HTERT RPE-1 (cell line): ENCODE results near the gene CLK4.
"Not testable (repeated sequence)": the region's sequence is repeated elsewhere in the genome, so short reads cannot be mapped to it uniquely, and the experiment has no call there.

Source experiments
- in situ Hi-C: fragments of 300-500 bp; cut with MboI; formaldehyde crosslinking; loops from 4 replicates; pipeline ENCODE4 v1.14.3; 2020; ENCODE audit warnings: low sequenced_read_pairs

Gene CLK4

DNA sequence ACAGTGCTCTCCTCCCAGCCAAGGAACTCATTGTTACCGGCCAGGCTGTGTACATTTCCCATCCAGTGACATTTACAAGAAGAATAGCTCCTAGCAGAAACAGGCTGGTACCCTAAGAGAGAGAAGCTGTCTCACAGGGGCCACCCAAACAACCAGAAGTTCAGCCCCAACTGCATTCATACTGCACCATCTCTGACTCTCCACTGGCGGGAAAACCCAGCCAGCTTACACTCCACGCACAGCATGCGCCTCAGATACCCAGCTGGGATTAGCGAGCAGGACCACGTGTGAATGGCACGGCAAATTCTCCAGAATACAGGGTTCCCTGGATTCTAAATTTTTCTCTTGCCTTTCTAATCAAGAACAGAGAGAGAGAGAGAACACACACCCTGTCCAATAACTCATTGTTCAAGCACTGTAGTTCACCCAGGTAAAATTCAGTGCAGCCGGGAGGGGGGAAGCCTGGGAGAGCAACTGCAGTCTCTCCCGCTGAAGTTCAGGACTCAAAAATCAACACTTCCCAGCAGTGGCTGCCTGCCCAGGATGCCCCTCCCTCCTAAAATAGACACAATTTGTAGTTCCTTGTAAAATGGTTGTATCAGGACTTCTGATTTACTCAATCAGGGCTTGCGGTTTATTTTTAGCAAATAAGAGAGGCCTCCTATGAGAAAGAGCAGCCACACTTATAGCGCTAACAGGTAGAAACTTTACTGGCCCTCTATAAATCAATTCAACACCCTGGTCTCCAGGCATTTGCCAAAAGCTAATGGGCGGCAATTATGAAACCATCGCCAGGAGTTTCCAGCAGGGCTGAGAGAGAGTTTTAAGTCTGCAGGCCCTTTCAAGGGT is 38.9 kb downstream of the CLK4 start:
- in situ Hi-C loops: no loop called here

DNA sequence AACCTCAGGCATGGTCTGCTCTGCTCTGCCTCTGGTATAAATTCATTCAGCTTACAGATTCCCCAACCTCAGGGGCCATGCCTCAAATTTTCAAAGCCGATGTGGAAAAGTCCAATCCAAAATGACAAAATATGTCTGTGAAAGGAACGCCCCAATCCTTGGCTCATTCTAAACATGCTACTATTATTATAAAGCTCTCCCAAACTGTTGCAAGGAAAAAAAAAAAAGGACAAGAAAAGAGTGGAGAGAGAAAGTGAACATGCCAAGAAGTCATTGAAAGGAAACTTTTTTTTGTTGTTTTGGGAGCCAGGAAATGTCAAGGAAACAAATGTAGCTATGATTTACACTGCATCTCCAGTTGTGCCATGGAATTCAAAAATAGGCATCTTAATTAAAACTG is 40.5 kb downstream of the CLK4 start:
- in situ Hi-C loops: no loop called here

DNA sequence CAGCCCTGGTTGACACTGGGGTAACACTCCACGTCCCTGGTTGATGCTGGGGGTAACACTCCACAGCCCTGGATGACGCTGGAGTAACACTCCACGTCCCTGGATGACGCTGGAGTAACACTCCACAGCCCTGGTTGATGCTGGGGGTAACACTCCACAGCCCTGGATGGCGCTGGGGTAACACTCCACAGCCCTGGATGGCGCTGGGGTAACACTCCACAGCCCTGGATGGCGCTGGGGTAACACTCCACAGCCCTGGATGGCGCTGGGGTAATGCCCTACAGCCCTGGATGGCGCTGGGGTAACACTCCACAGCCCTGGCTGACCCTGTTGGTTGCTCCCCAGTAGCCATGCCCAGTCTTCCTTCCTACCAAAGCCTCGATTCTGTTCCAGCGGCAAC is 41.4 kb downstream of the CLK4 start:
- in situ Hi-C loops: not testable (repeated sequence)

DNA sequence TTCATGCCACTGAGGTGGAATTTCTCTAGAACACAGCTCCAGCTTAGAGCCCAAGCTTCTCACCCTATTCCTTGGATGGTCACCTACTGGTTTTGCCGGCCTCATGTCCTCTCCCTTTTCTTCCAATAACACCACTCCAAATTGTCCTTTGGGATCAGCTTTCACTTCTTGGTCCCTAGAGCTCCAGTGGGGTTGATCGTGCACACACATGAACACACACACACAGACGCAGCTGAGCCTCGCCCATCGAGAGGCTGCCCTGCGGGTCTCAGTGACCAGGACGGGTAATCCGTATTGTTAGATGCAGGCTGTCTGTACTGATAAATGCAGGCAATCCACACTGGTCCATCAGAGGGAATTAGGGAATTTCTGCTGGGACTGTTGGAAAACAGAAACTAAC is 43.6 kb downstream of the CLK4 start:
- in situ Hi-C loops: no loop called here

DNA sequence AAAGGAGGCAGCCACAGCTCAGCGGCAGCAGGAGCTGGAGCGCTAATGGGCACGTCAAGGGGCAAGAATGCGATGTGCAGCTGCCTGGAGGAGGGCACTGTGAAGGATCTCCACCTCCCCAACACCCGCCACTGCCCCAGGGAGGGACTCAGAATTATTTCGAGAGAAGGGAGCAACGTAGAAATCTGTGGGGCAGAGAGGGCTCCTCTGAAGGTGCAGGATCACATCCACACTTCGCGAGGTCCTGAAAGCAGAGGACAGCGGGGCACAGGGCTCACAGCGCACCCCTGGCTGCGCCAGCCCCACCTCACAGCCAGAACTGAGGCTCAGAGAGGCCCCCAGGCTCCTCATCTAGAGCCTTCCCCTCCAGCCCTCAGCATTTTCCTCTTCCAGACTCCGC is 44.6 kb downstream of the CLK4 start:
- in situ Hi-C loops: no loop called here

DNA sequence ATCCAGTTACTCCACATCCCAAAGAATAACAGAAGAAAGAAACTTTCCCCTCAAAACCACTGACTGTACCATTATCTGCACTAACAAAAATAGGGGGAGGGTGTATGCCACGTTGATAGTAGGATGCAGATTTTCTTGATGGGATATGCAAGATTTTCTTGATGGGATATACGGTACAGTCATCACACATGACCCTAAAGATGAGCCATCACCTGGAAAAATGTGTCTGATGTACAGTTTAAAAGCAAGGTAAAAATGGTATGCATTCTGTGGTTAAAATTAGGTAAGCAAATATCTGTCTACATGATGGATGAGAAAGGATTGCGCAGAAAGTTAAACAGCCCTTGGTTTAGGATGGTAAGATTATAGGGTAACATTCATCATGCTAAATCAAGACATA is 45.2 kb downstream of the CLK4 start:
- in situ Hi-C loops: no loop called here

DNA sequence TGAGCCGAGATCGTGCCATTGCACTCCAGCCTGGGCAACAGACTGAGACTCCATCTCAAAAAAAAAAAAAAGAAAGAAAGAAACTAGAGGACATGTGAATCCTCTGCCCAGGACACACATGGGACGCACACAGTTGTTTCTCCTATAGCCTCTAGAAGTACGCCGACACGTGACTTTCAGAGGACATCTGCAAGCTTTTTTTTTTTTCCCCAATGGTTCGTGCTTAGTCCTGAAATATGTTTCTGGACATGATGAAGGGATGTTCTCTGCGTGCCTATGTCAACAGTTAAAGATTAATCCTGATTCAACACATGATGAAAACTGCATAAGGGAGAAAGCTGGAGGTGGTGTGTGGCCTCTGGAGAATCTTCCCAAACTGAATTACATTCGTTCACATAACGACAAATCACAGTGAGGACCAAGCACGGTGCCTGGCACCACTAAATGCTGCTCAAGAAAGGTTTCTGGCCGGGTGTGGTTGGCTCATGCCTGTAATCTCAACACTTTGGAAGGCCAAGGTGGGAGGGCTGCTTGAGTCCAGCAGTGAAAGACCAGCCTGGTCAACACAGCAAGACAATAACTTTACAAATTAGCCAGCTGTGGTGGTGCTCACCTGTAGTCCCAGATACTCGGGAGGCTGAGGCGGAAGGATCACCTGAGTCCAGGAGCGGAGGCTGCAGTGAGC is 46.4 kb downstream of the CLK4 start:
- in situ Hi-C loops: no loop called here

DNA sequence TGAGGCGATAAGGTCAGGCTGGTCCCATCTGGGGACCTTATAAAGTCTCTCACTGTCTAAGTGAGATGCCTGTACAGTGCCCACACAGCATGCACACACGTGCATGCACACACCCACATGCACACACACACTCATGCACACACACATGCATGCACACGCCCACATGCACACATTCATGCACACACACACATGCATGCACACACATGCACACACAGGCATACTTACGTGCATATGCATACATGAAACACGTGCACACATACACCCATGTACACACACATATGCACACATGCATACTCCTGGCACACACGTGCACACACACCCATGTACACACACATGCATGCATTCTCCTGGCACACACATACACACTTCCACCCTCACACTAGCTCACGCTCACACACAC is 48.9 kb downstream of the CLK4 start:
- in situ Hi-C loops: no loop called here

DNA sequence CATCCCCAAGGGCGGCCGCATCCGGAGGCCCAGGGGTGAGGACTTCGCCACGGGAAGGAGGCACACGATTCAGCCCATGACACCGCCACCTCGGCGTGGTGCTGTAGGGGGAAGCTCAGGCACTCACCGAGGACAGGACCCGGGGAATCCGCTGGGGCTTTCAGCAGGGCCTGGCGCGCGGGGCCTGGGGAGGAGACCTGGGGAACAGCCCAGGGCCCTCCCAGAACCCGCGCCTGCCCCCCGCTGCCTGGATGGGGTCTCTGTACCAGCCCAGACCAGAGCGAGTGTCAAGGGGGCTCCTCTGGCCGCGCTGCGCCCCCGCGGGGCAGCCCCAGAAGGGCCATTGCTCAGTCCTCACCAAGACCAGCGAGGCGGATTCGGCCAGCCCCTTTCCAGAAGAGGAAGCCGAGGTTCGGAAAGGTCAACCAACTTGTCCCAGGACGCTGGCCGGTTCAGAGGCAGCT is 49.4 kb downstream of the CLK4 start:
- in situ Hi-C loops: no loop called here

DNA sequence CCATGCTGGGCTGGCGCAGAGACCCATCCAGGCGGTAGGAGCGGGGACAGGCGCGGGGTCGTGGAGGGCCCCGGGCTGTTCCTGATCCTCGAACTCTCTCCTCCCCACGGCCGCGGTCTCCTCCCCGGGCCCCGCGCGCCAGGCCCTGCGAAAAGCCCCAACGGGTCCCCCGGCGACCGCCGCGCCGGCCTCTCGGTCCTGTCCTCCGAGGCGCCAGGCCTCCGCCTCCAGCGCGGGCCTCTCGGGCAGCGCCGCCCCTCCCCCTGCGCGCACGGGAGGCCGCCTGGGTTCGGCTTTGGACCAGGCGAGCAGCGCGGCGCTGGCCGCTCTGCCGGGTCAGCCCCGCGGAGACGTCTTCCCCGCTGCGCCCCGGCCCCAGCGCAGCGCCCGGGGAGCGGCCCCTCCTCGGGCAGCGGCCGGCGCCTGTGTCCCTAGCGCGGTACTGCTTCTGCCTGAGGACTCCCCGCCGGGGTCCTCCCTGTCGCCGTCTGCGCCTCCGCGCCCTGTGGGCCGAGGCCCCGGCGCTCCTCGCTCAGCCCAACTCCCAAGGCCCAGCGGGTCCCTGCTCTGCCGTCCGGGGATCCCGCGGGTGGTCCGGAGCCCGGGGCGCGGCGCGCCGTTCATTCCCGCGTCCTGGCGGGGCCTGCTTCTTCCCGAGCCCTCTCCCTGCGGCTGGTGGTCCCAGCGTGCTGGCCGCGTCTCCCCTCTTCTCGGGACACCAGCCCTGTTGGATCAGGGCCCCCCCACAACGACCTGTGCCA is 50.1 kb downstream of the CLK4 start:
- in situ Hi-C loops: no loop called here

DNA sequence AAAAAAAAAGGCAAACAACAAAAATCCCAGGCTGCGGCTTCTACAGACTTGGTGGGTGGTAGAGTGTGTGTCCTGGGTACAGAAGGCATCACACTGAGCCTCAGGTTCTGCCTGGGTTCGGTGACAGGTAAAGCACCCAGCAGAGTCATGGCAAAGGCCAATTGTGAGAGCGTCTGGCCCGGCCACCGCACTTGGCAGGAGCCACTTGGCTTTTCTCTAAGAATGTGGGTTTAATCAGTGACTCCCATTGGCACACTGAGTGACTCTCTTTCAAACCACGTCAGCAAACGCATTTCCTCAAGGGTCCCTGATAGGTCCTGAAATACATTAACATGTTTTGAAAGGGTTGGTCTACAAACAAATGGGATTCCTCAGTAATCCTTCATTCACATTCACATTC is 53.6 kb downstream of the CLK4 start:
- in situ Hi-C loops: no loop called here

DNA sequence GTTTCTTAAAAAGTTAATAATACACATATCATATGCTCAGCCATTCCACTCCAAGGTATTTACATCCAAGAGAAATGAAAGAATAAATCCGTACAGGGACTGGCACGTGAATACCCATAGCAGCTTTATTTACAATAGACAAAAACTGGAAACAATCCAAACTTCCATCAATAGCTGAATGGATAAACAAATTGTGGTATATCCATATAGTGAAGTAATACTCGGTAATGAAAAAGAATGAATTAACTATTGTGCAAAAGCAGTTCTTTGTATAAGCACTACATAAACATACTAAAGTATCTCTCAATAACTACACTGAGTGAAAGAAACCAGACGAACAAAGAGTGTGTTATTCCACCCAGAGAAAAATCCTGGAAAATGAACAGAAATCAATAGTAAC is 54.2 kb downstream of the CLK4 start:
- in situ Hi-C loops: no loop called here

DNA sequence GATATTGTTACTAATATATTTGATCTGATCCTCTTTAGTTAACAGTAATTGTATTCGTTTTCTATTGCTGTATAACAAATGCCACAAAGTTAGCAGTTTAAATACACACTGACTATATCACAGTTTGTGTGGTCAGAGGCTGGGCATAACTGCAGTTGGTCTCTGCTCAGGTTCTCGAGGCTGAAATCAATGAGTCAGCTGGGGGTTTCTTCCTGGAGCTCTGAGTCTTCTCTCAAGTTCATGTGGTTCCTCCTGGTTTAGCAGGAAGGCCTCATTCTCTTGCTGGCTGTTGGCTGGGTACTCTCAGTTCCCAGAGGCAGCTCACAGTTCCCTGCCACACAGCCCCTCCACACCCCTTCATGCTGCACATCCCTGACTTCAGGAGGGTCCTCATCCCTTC is 57.4 kb downstream of the CLK4 start:
- in situ Hi-C loops: no loop called here

DNA sequence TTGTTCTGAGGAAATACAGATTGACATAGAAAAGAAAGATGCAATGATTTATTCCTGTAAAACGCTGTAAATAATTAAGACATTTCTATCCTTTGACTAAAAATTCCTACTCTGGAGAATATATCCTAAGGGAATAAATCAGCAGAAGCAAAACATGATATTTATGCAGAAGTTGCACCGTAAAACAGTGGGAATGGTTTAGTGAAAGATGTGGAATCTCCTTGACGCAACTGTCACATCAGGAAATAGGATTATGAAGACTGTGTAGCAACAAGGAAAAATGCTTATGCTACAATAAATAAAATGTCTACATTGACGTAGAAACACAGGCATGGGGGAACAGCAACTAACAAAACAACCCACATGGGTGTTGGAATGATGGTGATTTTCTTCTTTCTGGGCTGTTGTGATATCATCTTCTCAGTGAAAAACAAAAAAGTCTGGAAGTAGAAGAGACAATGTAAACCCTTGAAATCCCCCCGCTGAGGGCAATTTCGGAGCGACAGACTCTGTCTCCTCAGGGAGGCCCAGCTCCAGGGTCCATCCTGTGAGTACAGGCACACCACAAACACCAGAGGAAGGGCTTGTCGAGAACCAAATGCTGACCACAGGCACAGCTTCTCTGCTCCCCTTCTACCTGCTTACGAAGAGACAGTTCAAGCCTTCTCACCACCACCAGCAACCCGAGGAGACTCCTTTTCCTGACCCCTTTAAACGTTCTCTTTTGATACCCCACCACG is 61.9 kb downstream of the CLK4 start:
- in situ Hi-C loops: no loop called here

DNA sequence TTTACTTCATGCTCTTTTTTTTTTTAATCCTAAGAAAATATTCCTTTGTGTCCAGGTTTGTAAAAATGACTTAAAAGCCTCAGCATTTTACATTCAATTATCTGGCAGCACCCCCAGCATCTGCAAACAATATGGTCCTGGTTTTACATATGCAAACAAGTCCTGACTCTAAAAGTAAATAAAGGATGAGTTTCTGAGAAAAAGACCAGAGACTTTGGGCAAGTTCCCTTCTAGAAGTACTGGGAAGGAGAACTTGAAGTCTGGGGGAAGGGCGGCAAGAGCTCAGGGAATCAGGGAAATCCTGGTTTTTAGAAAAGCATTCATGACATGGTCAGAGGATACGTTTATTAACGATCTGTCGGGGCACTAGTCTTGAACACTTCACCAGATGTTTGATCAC is 62.5 kb downstream of the CLK4 start:
- in situ Hi-C loops: no loop called here

DNA sequence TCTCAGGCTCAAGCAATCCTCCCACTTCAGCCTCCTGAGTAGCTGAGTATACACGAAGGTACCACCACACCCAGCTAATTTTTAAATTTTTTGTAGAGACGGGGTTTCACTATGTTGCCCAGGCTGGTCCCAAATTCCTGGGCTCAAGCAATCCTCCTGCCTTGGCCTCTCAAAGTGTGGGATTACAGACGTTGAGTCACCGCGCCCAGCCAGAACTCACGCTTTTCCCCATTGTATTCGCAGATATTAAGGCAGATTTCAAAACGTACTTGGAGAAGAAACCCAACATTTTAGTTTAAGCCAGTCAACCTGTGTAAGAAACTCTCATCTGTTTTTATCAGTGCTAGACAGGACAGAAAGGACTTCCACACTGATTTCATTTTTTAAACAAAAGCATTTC is 63.2 kb downstream of the CLK4 start:
- in situ Hi-C loops: no loop called here

DNA sequence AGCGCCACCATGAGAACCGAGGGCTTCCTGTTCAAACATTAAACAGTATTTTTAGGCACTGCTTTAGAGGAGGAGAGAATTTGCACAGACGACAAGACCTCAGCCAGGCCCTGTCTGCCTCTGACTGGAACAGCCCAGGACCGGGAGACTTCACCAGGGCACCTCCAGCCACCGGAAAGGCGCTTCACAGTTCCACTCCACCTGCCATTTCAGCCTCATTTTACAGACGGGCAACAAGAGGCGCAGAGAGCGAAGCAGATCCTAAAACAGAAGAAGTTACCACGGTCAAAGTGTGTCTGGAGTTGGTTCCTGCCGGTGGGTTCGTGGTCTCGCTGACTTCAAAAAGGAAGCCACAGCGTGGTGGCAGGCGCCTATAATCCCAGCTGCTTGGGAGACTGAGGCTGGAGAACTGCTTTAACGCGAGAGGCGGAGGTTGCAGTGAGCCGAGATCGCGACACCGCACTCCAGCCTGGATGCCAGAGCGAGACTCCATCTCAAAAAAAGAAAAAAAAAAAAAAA is 65.0 kb downstream of the CLK4 start:
- in situ Hi-C loops: no loop called here

DNA sequence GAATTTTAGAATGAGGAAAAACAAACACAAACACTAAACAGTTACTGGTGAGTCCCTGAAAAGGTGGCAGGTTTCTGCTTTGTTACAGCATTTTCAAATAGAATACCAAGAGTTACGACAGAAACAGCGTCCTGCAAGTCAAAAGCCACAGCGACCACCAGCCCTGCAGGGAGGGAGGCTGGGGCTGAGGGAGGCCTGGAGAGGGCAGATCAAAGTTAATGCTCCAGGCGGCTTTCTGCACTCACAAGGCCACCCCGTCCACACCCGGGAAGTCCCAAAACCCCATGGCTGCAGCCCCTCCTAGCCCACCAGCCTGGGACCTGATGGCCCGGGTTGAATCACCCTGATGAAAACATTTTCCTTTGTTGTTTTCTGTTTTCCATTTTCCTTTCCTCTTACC is 65.9 kb downstream of the CLK4 start:
- in situ Hi-C loops: no loop called here

DNA sequence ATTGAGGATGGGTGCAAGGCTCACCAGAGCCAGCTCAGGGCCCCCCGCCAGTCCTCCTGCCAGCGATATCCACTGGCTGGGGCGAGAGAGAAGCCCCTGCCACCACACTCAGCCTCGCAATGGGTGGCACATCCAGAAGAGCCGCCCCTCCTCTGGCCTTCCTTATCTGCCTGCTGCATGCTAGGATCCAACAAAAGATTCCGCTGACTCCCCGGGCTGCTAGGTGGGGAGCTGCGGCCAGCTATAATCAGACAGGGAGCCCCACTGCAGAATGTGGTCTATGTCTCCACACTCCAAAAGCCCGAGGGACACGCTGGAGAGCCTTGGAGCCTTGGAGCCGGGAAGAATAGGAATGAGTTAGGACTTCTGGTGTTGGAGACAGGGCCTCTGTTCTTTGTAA is 69.4 kb downstream of the CLK4 start:
- in situ Hi-C loops: no loop called here

DNA sequence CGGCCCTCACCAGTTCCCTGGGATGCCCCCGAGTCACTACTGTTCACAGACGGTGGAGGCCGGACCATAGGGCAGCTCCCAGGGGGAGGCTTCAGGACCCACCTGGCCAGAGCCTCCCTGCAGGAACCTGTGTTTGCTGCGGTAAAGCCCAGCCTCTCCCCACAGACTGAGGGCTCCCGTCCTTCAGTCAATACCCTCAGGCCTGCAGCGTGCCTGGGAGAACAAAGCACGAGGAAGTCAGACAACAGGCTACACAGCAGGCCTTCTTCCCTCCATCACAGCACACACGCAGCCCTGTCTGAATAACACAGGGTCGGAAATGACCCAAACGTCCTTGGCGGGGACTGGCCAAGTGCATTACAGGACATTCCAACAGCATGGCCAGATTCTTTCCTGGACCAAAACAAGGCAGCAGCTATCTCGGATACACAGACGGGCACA is 71.1 kb downstream of the CLK4 start:
- in situ Hi-C loops: no loop called here

DNA sequence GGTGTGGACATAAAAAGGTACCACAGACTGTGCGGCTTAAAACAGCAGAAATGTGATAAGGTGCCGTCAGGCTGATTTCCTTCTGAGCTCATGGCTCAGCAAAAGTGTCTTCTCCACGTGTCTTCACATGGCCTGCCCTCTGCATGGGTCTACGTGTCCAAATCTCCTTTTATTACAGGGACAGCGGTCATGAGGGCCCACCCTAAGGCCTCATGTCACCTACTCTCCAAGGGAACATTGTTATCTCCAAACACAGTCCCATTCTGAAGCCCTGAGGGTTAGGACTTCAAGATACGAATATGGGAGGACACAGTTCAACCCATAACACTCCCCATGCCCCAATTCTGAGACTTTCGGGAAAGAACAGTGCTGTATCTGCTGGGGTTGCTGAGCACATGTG is 71.8 kb downstream of the CLK4 start:
- in situ Hi-C loops: no loop called here
